NCI-H524 treated with DMSO at 0.1 percent for 48 hours (cell line): Measurements from ENCODE around the gene RRAS2.
"Not testable (repeated sequence)": the region's sequence is repeated elsewhere in the genome, so short reads cannot be mapped to it uniquely, and the experiment has no call there.

Experiments
- DNase-seq: peaks from one replicate; lab custom pipeline; 2025; lab: John Stamatoyannopoulos, UW

RRAS2 gene

GRCh38 chr11:14306481-14306880 lies 52.5 kb downstream of the RRAS2 start:
- DNase-seq = no peak

GRCh38 chr11:14305649-14306048 lies 53.3 kb downstream of the RRAS2 start:
- no peak for DNase-seq

GRCh38 chr11:14304601-14305000 lies 54.4 kb downstream of the RRAS2 start:
- no peak for DNase-seq

- no peak for DNase-seq
Observed at GRCh38 chr11:14300661-14301304, 58.2 kb downstream of the RRAS2 start.

- no peak for DNase-seq
Observed at GRCh38 chr11:14299921-14300320, 59.1 kb downstream of the RRAS2 start.

GRCh38 chr11:14290422-14290821 lies 68.6 kb downstream of the RRAS2 start:
- DNase-seq = no peak

- no peak for DNase-seq
Observed at GRCh38 chr11:14288189-14288935, 70.6 kb downstream of the RRAS2 start.

GRCh38 chr11:14278869-14279268 lies 80.1 kb downstream of the RRAS2 start:
- not testable (repeated sequence) for DNase-seq

GRCh38 chr11:14275076-14275475 lies 83.9 kb downstream of the RRAS2 start:
- DNase-seq = no peak

- no peak for DNase-seq
Observed at GRCh38 chr11:14273895-14274294, 85.1 kb downstream of the RRAS2 start.

GRCh38 chr11:14270690-14271542 lies 88.1 kb downstream of the RRAS2 start:
- DNase-seq = no peak

GRCh38 chr11:14269692-14270573 lies 89.0 kb downstream of the RRAS2 start:
- DNase-seq = no peak

- DNase-seq = no peak
Observed at GRCh38 chr11:14267861-14268635, 90.9 kb downstream of the RRAS2 start.

GRCh38 chr11:14266622-14267021 lies 92.4 kb downstream of the RRAS2 start:
- DNase-seq = no peak

- DNase-seq = no peak
Observed at GRCh38 chr11:14264966-14265365, 94.0 kb downstream of the RRAS2 start.

- DNase-seq = no peak
Observed at GRCh38 chr11:14262271-14262846, 96.6 kb downstream of the RRAS2 start.

GRCh38 chr11:14261066-14261465 lies 97.9 kb downstream of the RRAS2 start:
- no peak for DNase-seq

GRCh38 chr11:14259878-14260277 lies 99.1 kb downstream of the RRAS2 start:
- no peak for DNase-seq

- DNase-seq = no peak
Observed at GRCh38 chr11:14259186-14259784, 99.7 kb downstream of the RRAS2 start.
